Suppressor macrophage treated with lipopolysaccharide for 4 hours (primary cell): ENCODE data around the gene ZNF615.
"Not testable (repeated sequence)": the region's sequence is repeated elsewhere in the genome, so short reads cannot be mapped to it uniquely, and the experiment has no call there.

ENCODE experiments used
- DNase-seq: peaks from one replicate; pipeline ENCODE4 v3.0.0-alpha.2; 2020

The ZNF615 gene

DNA sequence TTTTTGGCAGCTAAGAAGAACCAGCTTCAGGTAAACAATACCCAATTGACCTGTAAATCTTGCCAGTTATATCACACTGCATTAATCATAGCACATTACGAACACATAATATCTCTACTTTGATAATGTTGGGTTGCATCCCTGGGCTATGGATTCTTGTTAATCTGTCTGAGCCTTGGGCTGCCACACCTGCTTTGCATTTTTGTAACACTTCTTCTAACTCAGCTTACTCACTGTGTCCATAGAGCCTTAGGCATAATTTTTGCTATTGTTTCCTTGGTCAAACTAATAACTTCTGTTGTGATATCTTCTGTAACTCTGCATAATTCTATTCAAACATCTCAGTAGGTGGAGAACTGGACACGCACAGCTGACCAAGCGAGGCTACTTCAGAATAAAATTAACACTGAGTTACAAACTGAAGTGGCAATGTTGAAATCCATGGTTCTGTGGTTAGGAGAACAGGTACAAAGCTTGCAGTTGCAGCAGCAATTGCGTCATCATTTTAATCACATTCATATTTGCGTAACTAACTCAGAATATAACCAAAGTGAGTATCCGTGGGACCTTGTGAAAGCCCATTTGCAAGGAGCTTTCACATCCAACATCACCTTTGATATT is 27.8 kb downstream of the ZNF615 start:
- DNase-seq, result no peak

GRCh38 chr19:51978882-51979281 is 29.1 kb downstream of the ZNF615 start:
- no peak for DNase-seq

DNA sequence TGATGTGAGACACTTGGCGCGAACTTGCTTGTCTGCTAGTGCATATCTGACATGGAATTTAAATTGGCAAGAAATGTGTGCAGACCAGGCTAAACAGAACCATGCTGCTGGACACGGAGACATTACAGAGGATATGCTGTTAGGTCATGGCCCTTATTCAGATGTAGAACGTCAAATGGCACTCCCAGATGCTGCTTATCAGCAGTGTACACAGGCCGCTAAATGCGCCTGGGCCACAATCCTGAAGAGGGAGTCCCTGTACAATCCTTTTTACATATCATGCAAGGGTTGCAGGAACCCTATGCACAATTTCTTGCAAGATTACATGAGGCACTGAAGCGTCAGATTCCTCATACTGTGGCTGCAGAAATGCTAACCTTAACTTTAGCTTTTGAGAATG is 30.7 kb downstream of the ZNF615 start:
- DNase-seq, result no peak

DNA sequence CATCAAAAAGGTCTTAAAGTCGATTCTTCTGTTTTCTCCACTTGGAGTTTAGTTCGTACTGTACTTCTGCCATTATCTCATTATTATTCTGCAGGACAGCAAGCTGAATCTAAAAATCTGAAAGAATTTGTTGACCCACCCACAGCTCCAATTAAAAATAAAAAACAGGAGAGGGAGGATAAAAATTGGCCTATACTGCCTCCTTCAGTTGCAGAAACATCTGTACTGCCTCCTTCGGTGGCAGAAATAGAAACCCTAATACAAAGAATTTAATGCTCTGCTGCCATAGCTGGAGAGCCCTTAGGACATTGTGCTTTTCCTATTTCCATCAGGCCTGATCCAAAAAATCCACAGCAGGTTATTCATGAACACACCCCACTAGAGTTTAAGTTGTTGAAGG is 31.2 kb downstream of the ZNF615 start:
- DNase-seq, result no peak

GRCh38 chr19:51975787-51976186 is 32.2 kb downstream of the ZNF615 start:
- DNase-seq, result not testable (repeated sequence)

DNA sequence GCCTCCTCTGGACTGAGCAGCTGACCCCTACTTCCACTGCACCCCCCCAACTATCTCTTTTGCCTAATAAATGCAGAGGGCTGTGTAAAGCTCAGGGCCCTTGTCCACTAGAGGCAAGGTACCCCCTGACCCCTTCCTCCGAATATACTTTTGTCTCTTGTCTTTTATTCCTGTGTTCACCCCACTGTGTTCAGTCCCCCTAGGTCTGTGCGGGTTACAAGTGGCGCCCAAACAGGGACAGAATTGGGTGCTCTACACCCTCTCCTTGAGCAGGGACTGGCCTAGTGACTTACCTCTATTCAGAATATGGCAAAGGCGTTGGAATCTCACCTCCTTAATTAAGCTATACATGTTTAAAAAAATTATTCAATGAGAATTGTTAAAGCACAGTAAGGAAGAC is 36.4 kb downstream of the ZNF615 start:
- DNase-seq, result peak; percentile 7

GRCh38 chr19:51970718-51971117 is 37.3 kb downstream of the ZNF615 start:
- no peak for DNase-seq

GRCh38 chr19:51965583-51965982 is 42.4 kb downstream of the ZNF615 start:
- no peak for DNase-seq

- DNase-seq, result not testable (repeated sequence)
These were observed 47.3 kb downstream of the ZNF615 start for GRCh38 chr19:51960621-51961233.

DNA sequence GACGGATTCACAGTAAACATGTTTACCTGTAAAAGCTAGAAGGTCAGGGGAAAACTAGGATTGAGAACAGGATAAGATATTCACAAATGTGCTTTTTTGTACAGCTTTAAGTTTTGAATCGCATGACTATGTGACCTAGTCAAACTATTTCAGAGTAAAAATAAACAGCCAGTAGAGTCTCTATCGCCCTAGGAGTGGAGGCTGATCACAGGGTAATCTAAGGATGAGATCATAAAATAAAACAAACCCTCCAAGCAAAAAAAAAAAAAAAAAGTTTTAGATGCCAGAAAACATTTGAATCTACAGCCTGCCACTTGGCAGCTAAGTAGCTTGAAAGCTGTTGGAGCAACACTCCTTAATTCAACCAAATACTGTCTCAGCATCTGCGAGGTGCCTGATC is 48.2 kb downstream of the ZNF615 start:
- no peak for DNase-seq

DNA sequence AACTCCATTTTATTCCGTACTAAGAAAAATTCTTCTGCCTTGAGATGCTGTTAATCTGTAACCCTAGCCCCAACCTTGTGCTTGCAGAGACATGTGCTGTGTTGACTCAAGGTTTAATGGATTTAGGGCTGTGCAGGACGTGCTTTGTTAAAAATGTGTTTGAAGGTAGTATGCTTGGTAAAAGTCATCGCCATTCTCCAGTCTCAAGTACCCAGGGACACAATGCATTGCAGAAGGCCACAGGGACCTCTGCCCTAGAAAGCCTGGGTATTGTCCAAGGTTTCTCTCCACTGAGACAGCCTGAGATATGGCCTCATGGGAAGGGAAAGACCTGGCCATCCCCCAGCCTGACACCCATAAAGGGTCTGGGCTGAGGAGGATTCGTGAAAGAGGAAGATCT is 50.2 kb downstream of the ZNF615 start:
- DNase-seq, result not testable (repeated sequence)

DNA sequence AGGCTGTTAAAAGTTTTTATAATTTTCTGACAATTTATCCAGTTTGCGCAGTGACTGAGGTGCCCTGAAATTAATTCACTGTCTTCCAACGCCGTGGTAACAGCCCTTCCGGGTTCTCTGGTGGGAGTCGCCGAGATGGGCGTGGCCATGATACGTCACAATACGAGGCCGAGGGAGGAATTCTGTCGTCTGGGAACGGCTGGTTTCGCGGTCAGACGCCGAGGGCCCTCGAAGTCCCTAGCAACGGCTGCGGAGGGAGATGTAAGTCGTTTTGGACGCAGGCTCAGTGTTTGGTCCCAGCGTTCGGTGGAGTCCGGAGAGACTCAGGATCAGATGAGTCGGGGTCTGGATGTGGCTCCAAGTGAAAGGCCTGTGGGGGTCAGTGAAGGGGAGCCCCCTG is 59.0 kb downstream of the ZNF615 start:
- no peak for DNase-seq

DNA sequence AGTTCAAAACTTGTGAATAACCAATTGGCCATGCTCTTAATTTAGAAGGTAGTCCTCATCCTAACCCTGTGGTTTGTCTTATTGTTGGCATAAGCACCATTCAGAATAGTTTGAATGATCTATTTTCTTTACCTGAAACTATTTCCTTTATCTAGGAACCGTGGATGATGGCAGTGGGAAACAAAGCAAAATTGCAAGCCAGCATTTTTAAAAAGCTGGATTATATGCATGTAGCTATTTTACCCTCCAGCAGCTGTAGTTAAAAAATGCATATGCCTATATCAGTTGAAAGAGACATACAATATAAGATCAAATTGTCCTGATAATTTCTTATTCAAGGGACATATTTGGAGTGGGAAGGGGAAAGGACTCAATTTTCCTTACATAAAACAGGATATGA is 61.4 kb downstream of the ZNF615 start:
- DNase-seq, result no peak

DNA sequence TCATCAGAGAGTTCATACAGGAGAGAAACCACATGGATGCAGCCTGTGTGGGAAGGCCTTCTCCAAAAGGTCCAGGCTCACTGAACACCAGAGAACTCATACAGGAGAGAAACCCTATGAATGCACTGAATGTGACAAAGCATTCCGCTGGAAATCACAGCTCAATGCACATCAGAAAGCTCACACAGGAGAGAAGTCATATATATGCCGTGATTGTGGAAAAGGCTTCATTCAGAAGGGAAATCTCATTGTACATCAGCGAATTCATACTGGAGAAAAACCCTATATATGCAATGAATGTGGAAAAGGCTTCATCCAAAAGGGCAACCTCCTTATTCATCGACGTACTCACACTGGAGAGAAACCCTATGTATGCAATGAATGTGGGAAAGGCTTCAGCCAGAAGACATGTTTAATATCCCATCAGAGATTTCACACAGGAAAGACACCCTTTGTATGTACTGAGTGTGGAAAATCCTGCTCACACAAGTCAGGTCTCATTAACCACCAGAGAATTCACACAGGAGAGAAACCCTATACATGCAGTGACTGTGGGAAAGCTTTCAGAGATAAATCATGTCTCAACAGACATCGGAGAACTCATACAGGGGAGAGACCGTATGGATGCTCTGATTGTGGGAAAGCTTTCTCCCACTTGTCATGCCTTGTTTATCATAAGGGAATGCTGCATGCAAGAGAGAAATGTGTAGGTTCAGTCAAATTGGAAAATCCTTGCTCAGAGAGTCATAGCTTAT is 63.0 kb downstream of the ZNF615 start:
- no peak for DNase-seq
